BLaER1 (cell line): ENCODE data around the gene GZF1.

Experiments used
- H3K27ac ChIP-seq: shearing (Covaris generic); formaldehyde crosslinking; 2 replicates; pipeline ENCODE4 v1.8.1; 2022
- H3K27me3 ChIP-seq: shearing (Covaris generic); formaldehyde crosslinking; 2 replicates; pipeline ENCODE4 v1.8.1; 2022
- H3K36me3 ChIP-seq: shearing (Covaris generic); formaldehyde crosslinking; 2 replicates; pipeline ENCODE4 v1.8.1; 2022
- H3K4me1 ChIP-seq: shearing (Covaris generic); formaldehyde crosslinking; 2 replicates; pipeline ENCODE4 v1.8.1; 2022
- H3K4me2 ChIP-seq: shearing (Covaris generic); formaldehyde crosslinking; 2 replicates; pipeline ENCODE4 v1.8.1; 2022
- H3K4me3 ChIP-seq: shearing (Covaris generic); formaldehyde crosslinking; 2 replicates; pipeline ENCODE4 v1.8.1; 2022
- H3K9ac ChIP-seq: shearing (Covaris generic); formaldehyde crosslinking; 2 replicates; pipeline ENCODE4 v1.8.1; 2022
- H3K9me3 ChIP-seq: shearing (Covaris generic); formaldehyde crosslinking; 2 replicates; pipeline ENCODE4 v1.8.1; 2022
- H4K20me1 ChIP-seq: shearing (Covaris generic); formaldehyde crosslinking; 2 replicates; pipeline ENCODE4 v1.8.1; 2022
- Cebpa-rat ChIP-seq: shearing (Covaris generic); IDR thresholded peaks from 2 replicates; pipeline ENCODE4 v1.8.1; 2022

Gene GZF1

DNA sequence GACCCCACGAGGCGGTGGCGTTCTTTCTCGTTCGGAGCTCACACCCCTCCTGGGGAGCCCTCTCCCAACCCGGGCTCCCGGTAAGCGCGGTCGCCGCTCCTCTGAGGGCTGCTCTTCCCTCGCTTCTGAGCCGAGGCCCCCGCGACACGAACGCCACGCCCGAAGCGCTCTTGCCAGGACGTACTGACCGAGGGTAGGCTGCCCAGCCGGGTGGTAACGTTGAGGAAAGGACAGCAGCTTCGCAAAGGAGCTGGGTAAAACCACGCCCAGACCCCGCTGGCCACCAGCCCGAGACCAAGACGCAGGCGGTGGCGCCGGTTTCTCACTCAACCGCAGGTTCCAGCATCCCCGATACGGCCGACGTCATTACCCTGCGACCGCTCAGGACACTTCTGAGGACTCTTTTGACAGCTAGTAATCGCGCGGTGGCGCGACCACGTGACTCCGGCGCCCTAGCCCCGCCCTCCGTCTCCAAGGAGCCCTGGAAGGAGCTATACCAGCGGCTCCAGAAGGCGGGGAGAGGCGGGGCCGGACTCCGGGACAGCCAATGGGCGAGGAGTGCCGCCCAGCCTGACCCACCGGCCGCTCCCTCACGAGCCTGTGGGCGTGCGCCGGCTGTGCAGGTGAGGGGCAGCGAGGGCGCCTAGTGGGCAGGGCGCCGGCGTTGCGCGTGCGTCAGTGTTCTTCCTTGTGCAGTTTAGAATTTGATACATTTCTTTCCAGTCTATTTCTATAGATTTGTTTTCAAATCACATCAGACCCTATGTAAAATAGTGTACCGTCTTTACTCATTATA is 4.0 kb upstream of the GZF1 start:
- Histone ChIP-seq H3K27me3 (no peaks in the 10 kb centered on the region), H3K36me3 (peaks cover 35% of the 10 kb centered on the region), H3K4me1 (peaks cover 59% of the 10 kb centered on the region), H3K27ac (peak overlapping the region; percentile 78), H3K9me3 (no peaks in the 10 kb centered on the region), H3K4me2 (peak overlapping the region; percentile 87), H3K4me3 (peak overlapping the region; percentile 79), H3K9ac (peak overlapping the region; percentile 83), H4K20me1 (peaks cover 44% of the 10 kb centered on the region)
- TF ChIP-seq Cebpa-rat = no peak

DNA sequence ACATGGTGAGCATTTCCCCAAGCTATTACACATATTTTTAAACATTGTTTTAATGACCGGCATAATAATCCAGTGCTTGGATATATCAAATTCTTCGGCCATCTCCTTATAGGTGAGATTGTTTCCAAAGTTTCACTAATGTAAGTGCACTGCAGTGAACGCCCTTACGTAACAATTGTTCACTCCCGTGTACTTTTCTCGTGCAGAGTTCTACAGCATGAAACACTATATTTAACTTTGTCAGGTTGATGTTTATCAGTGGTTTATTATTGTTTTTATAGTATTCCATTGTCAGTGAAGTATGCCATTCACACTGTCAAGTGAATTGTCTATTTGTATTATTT is 3.4 kb upstream of the GZF1 start:
- Histone ChIP-seq H3K4me2 (peak overlapping the region; percentile 87), H3K4me1 (peaks cover 61% of the 10 kb centered on the region), H4K20me1 (peaks cover 44% of the 10 kb centered on the region), H3K36me3 (peaks cover 29% of the 10 kb centered on the region), H3K9me3 (no peaks in the 10 kb centered on the region), H3K27ac (no peak overlapping the region), H3K4me3 (peak overlapping the region; percentile 79), H3K27me3 (no peaks in the 10 kb centered on the region), H3K9ac (no peak overlapping the region)
- no peak for TF ChIP-seq Cebpa-rat

DNA sequence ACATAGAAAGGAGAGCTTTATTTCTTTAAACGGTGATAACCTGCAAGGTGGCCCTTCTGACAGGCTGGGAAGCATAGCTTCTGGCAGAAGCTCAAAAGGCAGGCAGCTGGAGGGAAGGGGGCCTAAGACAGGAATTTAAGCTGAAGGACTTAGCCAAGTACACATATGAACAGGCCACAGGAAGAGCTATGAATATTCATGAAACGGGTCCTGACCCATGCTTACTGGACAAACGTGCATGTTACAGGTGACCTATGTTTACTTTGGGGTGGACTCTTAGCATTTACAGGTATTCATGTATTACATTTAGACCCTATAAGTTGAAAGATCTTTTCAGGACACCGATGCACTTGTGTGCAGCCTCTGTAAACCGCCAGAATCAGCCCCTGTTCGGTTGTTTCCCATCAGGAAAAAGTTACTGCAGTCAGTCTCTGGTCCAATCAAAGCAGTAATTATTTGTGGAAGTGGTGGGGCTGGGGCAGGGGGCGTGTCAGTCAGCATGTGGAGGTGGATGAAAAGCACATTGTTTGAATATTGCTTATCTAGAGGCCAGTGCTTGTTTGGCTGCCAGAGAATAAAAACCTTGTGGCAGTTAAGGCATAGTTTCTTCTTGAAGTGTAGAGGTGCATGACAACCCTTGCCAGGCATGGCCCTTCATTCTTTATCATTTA is 2.9 kb upstream of the GZF1 start:
- H3K4me2 ChIP-seq = peak overlapping the region; percentile 87
- H3K27ac ChIP-seq = no peak overlapping the region
- peaks cover 24% of the 10 kb centered on the region for H3K36me3 ChIP-seq
- no peaks in the 10 kb centered on the region for H3K9me3 ChIP-seq
- peaks cover 44% of the 10 kb centered on the region for H4K20me1 ChIP-seq
- no peaks in the 10 kb centered on the region for H3K27me3 ChIP-seq
- TF ChIP-seq Cebpa-rat = no peak
- no peak overlapping the region for H3K4me3 ChIP-seq
- peaks cover 67% of the 10 kb centered on the region for H3K4me1 ChIP-seq
- H3K9ac ChIP-seq = no peak overlapping the region

DNA sequence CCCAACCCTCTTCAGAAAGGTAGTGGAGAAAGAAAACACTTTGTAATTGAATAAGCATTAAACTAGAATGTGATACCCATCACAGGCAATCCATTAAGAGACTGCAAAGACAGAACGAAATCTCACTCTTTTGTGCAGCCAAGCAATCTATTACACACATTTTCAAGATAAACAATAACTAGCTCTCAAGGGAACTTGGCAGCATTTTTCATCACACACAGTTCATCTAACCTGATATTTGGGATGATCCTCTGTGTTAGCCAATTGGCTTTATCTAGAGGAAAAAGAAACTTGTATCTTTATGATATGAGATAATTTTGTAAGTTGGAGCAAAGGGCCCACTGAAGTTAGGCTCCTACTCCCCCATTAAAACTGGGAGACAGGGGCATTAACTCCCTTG is 1.5 kb upstream of the GZF1 start:
- H3K4me3 ChIP-seq = peak overlapping the region; percentile 96; the same call in 1 of the 2 replicates
- H3K4me1 ChIP-seq = peaks cover 60% of the 10 kb centered on the region

DNA sequence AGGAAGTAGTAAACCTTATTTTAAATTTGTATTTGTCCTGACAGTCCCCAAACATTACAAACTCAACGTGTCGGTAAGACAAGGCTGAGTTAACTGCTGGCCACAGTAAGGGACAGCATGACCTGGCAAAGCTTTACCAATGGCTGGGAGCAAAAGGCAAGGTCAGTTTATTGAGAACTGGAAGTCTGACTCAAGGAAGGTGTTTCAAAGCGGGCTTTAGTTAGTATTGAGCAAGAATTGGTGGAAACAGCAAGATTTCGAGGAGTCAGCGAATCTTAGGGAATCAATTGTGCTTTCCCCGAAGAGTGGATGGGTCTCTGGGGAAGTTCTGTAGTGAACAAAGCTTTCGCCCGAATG is 885 bp upstream of the GZF1 start:
- peaks cover 44% of the 10 kb centered on the region for H4K20me1 ChIP-seq
- H3K36me3 ChIP-seq = peaks cover 23% of the 10 kb centered on the region
- H3K9ac ChIP-seq = peak overlapping the region; percentile 94
- no peak for TF ChIP-seq Cebpa-rat
- peak overlapping the region; percentile 96 for H3K4me3 ChIP-seq
- H3K4me1 ChIP-seq = peaks cover 60% of the 10 kb centered on the region
- peak overlapping the region; percentile 87 for H3K4me2 ChIP-seq
- no peaks in the 10 kb centered on the region for H3K27me3 ChIP-seq
- H3K9me3 ChIP-seq = no peaks in the 10 kb centered on the region
- peak overlapping the region; percentile 92 for H3K27ac ChIP-seq

More for the DNA sequence above, 1.5 kb upstream of the GZF1 start:
- Histone ChIP-seq H3K9ac (0 out of 2 replicates have a peak overlapping the region, but pooled peaks have one; percentile 94), H3K9me3 (no peaks in the 10 kb centered on the region), H3K27ac (peak overlapping the region; percentile 92; the same call in 1 of the 2 replicates), H3K4me2 (peak overlapping the region; percentile 87), H4K20me1 (peaks cover 44% of the 10 kb centered on the region), H3K36me3 (peaks cover 23% of the 10 kb centered on the region), H3K27me3 (no peaks in the 10 kb centered on the region)
- TF ChIP-seq Cebpa-rat = no peak

DNA sequence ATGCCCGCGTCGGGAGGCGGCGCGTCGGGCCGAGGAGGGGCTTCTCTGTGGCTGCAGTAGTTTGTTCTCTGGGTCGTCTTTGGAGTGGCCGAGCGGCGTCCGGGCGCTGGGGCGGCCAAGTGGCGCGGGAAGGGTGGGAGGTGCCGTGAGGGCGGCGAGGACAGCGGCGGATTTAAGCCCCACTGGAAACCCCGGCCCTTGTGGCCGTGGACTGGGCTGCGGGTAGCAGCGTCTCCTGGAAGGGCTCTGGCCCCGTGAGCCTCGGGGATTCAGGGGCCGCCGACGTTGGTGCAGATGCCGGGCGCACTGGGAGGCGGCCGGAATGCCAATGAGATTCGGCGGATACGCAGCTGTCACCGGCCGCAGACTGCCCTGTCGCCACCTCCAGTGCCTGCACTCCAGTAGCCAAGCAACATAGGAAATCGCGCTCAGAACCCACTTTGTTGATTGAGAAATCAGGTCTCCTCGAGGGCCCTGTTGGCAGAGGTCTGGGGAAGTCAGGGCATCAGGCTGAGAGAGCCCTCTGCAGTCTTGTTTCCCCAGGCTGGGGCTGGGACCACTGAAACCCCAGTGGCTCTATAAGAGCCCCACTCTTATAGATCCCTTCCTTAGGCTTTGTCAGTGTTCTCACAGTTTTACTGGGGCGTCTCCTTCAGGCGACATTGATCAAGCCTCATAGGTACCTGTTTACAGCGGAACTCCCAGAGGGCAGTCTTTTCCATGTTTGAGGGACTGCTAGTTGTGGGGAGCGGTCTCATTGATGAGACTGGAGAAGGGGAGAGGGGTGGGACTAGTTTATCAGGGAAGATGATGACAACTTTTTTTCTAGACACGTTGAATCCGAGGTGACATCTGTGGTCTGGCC is 642 bp downstream of the GZF1 start:
- H3K4me1 ChIP-seq = peaks cover 56% of the 10 kb centered on the region
- no peaks in the 10 kb centered on the region for H3K9me3 ChIP-seq
- no peaks in the 10 kb centered on the region for H3K27me3 ChIP-seq
- peak overlapping the region; percentile 94 for H3K9ac ChIP-seq
- peaks cover 55% of the 10 kb centered on the region for H4K20me1 ChIP-seq
- H3K36me3 ChIP-seq = peaks cover 30% of the 10 kb centered on the region
- H3K27ac ChIP-seq = peak overlapping the region; percentile 92
- H3K4me3 ChIP-seq = peak overlapping the region; percentile 96
- H3K4me2 ChIP-seq = peak overlapping the region; percentile 90
- TF ChIP-seq Cebpa-rat = no peak

DNA sequence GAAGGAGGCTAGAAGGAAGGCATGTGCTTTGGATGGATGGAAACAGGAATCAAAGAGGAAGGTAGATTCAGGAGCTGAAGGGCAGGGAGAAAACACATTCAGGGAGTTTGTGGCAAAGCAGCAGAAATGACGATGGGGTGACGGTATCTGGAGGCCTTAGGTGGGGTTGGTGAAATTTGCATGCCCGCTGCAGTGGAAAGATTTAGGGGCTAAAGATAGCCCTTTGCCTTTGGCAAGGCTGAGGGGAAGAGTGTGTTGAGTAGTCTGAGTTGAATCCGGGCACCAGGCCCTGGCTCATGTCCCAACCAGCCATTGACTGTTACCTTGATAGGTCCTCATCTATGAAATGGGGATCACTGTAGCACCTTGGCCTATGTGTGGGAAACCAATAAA is 1.3 kb downstream of the GZF1 start:
- H3K4me3 ChIP-seq = peak overlapping the region; percentile 96
- no peaks in the 10 kb centered on the region for H3K27me3 ChIP-seq
- no peaks in the 10 kb centered on the region for H3K9me3 ChIP-seq
- no peak for TF ChIP-seq Cebpa-rat
- peaks cover 31% of the 10 kb centered on the region for H3K36me3 ChIP-seq
- peaks cover 56% of the 10 kb centered on the region for H3K4me1 ChIP-seq
- H3K4me2 ChIP-seq = peak overlapping the region; percentile 90
- H4K20me1 ChIP-seq = peaks cover 61% of the 10 kb centered on the region
- no peak overlapping the region for H3K27ac ChIP-seq
- peak overlapping the region; percentile 94 for H3K9ac ChIP-seq

DNA sequence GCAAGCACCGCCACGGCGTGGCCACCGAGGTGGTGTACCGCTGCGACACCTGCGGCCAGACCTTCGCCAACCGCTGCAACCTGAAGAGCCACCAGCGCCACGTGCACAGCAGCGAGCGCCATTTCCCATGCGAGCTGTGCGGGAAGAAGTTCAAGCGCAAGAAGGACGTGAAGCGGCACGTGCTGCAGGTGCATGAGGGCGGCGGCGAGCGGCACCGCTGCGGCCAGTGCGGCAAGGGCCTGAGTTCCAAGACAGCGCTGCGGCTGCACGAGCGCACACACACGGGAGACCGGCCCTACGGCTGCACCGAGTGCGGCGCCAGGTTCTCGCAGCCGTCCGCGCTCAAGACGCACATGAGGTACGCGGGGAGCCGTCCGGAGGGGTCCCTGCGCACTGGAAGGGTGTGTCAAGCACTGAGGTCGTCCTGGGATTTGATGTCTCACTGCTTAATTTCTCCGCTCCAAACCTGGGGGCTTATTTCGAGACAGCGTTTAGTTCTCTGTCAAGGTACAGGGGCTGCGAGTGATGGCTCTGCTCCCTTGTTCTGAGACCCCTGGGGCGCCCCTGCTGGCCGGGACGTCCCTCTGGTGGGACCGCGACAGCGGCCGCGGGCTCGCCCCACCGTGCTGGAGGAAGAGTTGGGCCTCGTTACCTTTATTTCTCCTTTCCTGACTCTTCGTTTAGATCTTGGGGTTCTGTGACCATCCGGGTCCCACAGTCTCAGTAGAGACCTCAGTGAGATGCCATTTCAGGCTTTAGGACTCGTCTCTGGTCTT is 3.6 kb downstream of the GZF1 start:
- peaks cover 55% of the 10 kb centered on the region for H3K36me3 ChIP-seq
- no peak overlapping the region for H3K9ac ChIP-seq
- H3K27ac ChIP-seq = no peak overlapping the region
- no peak for TF ChIP-seq Cebpa-rat
- H3K4me1 ChIP-seq = peaks cover 43% of the 10 kb centered on the region
- H4K20me1 ChIP-seq = peaks cover 84% of the 10 kb centered on the region
- H3K4me2 ChIP-seq = peak overlapping the region; percentile 26
- no peaks in the 10 kb centered on the region for H3K9me3 ChIP-seq
- H3K27me3 ChIP-seq = no peaks in the 10 kb centered on the region
- no peak overlapping the region for H3K4me3 ChIP-seq

DNA sequence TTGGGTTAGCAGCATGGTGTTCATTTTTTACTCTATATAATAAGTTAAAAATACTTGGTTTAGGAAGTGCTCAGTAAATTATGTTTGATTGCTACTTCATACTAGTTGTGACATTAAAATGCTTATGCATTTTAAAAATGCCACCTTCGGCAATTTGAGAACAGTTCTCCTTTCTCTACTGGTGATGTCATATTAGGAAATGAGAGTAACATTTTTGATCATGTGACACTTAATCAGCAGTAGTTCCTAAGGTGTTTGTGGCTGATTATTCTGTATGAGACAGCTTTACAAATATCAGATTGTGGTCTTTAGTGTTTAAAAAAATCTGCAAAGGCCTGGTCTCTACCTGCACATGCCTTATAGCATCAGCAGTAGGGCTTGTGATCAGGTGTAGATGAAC is 4.4 kb downstream of the GZF1 start:
- H3K4me2 ChIP-seq = peak overlapping the region; percentile 26
- H3K4me1 ChIP-seq = peaks cover 36% of the 10 kb centered on the region
- H3K36me3 ChIP-seq = peaks cover 63% of the 10 kb centered on the region
- H3K9me3 ChIP-seq = no peaks in the 10 kb centered on the region
- H3K9ac ChIP-seq = no peak overlapping the region
- H3K4me3 ChIP-seq = no peak overlapping the region
- no peak for TF ChIP-seq Cebpa-rat
- no peak overlapping the region for H3K27ac ChIP-seq
- H4K20me1 ChIP-seq = peaks cover 92% of the 10 kb centered on the region
- H3K27me3 ChIP-seq = no peaks in the 10 kb centered on the region
